CD4-positive, alpha-beta T cell (primary cell): Measurements from ENCODE around the gene TALDO1. TPM values are rescaled to one million over a fixed set of nuclear protein-coding genes. Genes with fewer than 3 reads are reported as not detected.

ENCODE experiments used
- ATAC-seq: fragments of 200-7000 bp; cut with Tn5 transposase; one replicate; pipeline ENCODE4 v1.10.0; 2022; ENCODE audit warnings: mild to moderate bottlenecking; ENCODE audit not compliant: poor library complexity
- CTCF ChIA-PET: fragments of 350-600 bp; sonication (Branson Sonifier 250); formaldehyde crosslinking; loops from one replicate; lab custom pipeline; 2021; ENCODE audit warnings: antibody characterized with exemption, inconsistent platforms; lab: Charles Lee
- POLR2A ChIA-PET: fragments of 350-600 bp; sonication (Branson Sonifier 250); formaldehyde crosslinking; loops from one replicate; lab custom pipeline; 2021; ENCODE audit warnings: antibody characterized with exemption, inconsistent platforms; lab: Charles Lee
- DNase-seq, 14 experiments: peaks; one replicate each; pipeline ENCODE4 v3.0.0-alpha.2; 2013 to 2020; ENCODE audit warnings: mixed read lengths in 2 of 14
- H3K27ac ChIP-seq, 2 donors: one replicate each; pipeline versions ENCODE4 v1.5.1 to v1.7.0; 2013; ENCODE audit warnings: low read length in 2 of 2, low read depth in 1 of 2, mild to moderate bottlenecking in 1 of 2
- H3K27me3 ChIP-seq, 2 experiments: 1 replicate in 1 of 2; 2 replicates in 1 of 2; pipeline versions ENCODE4 v1.6.1 to v1.7.0; 2013; ENCODE audit warnings: low read length in 2 of 2, control low read depth in 1 of 2, mild to moderate bottlenecking in 1 of 2, moderate library complexity in 1 of 2; ENCODE audit not compliant: insufficient read depth in 2 of 2, control insufficient read depth in 1 of 2
- H3K36me3 ChIP-seq: one replicate; pipeline ENCODE4 v1.6.1; 2013; ENCODE audit warnings: low read length, control low read depth; ENCODE audit not compliant: insufficient read depth
- H3K4me1 ChIP-seq: one replicate; pipeline ENCODE4 v1.6.1; 2013; ENCODE audit warnings: low read length, control low read depth; ENCODE audit not compliant: insufficient read depth
- H3K4me3 ChIP-seq: one replicate; pipeline ENCODE4 v1.5.1; 2013; ENCODE audit warnings: mild to moderate bottlenecking, low read length, moderate library complexity
- H3K9me3 ChIP-seq, 2 experiments: 1 replicate in 1 of 2; 2 replicates in 1 of 2; pipeline versions ENCODE4 v1.6.1 to v1.7.0; 2013; ENCODE audit warnings: low read length in 2 of 2, mild to moderate bottlenecking in 2 of 2, control low read depth in 1 of 2, moderate library complexity in 1 of 2; ENCODE audit not compliant: control insufficient read depth in 1 of 2, insufficient read depth in 1 of 2
- H3K27ac Mint-ChIP-seq: one replicate; pipeline ENCODE4 v1.8.0; 2020; ENCODE audit warnings: mixed read lengths
- H3K27me3 Mint-ChIP-seq: one replicate; pipeline ENCODE4 v1.8.0; 2021; ENCODE audit warnings: mixed read lengths
- H3K36me3 Mint-ChIP-seq: one replicate; pipeline ENCODE4 v1.8.0; 2021; ENCODE audit warnings: low read depth, mixed read lengths
- H3K4me1 Mint-ChIP-seq: one replicate; pipeline ENCODE4 v1.8.0; 2021; ENCODE audit warnings: low read depth, mixed read lengths
- H3K4me3 Mint-ChIP-seq: one replicate; pipeline ENCODE4 v1.8.0; 2020; ENCODE audit warnings: mild to moderate bottlenecking, mixed read lengths
- H3K9me3 Mint-ChIP-seq: one replicate; pipeline ENCODE4 v1.8.0; 2020; ENCODE audit warnings: mixed read lengths
- CTCF ChIP-seq: fragments of 200-600 bp; IDR thresholded peaks from one replicate; pipeline ENCODE4 v1.8.0; 2022; ENCODE audit warnings: antibody characterized with exemption, mild to moderate bottlenecking
- intact Hi-C, 2 experiments: fragments of 100-400 bp; cut with DNase I in 1 of 2; cut with micrococcal nuclease in 1 of 2; formaldehyde crosslinking; loops; one replicate each; pipeline versions ENCODE4 v1.15.1 to v1.9.0; 2023 to 2025; cut with DNase I, micrococcal nuclease
- total RNA-seq, 174 experiments: library from RNA in 2 of 174; stranded (reverse) in 2 of 174; gene quantifications; one replicate each; pipeline ENCODE4 v1.2.3 and lab custom pipeline; 2021 to 2026

Gene TALDO1
- total RNA-seq, 2 experiments from 2014 or later: 26.2 to 27.7 TPM

- peak; percentile 50 for ATAC-seq
- H3K27me3 ChIP-seq: peaks cover under 1 to 7% of the 10 kb centered on the region in 2 experiments
- peak overlapping the region; percentile 74 for H3K4me3 Mint-ChIP-seq
- TF ChIP-seq CTCF: no peak
- no peaks in the 10 kb centered on the region for H3K36me3 Mint-ChIP-seq
- no peaks in the 10 kb centered on the region for H3K36me3 ChIP-seq
- H3K4me1 Mint-ChIP-seq: peaks cover 7% of the 10 kb centered on the region
- ChIA-PET POLR2A (interaction anchor here (0.8 to 3.6 kb wide), 14 partner anchors 17 to 520 kb away, joined by 3 to 41 read pairs (median 5); partner anchors contain the start of genes BET1L, DEAF1, LMNTD2 and PHRF1), CTCF (interaction anchor here (0.8 to 2.3 kb wide), 5 partner anchors 21 to 172 kb away, joined by 3 to 9 read pairs (median 4); partner anchors contain the start of gene TALDO1)
- H3K4me1 ChIP-seq: peaks cover 49% of the 10 kb centered on the region
- H3K27ac Mint-ChIP-seq: no peak overlapping the region
- intact Hi-C loops: loop anchor here (1.0 to 5.0 kb wide), 2 partner anchors 30 to 34 kb away; no protein-coding TSS in a partner anchor
- peak overlapping the region; percentile 41 for H3K4me3 ChIP-seq
- DNase-seq: peak in 10 of 14 experiments; percentile 35 to 75 (median 54)
- H3K27me3 Mint-ChIP-seq: peaks cover 15% of the 10 kb centered on the region
- peaks cover 0 to 3% of the 10 kb centered on the region in 2 experiments for H3K9me3 ChIP-seq
- no peaks in the 10 kb centered on the region for H3K9me3 Mint-ChIP-seq
- H3K27ac ChIP-seq: no peak overlapping the region
Observed at GRCh38 chr11:726278-727220, 20.7 kb upstream of the TALDO1 start.

GRCh38 chr11:727281-727701, 20.0 kb upstream of the TALDO1 start:
- no peaks in the 10 kb centered on the region for H3K36me3 ChIP-seq
- ChIA-PET CTCF (interaction anchor here (1.6 to 1.7 kb wide), 2 partner anchors 20 to 170 kb away, joined by 4 read pairs; partner anchors contain the start of gene TALDO1), POLR2A (interaction anchor here (1.8 to 3.6 kb wide), 4 partner anchors 20 to 172 kb away, joined by 5 to 41 read pairs (median 18); partner anchors contain the start of genes DEAF1, LMNTD2, RASSF7 and TALDO1)
- Mint-ChIP-seq H3K27me3 (peaks cover 11% of the 10 kb centered on the region), H3K27ac (no peak overlapping the region), H3K4me1 (peaks cover 7% of the 10 kb centered on the region), H3K9me3 (no peaks in the 10 kb centered on the region), H3K4me3 (no peak overlapping the region), H3K36me3 (no peaks in the 10 kb centered on the region)
- no peak overlapping the region for H3K27ac ChIP-seq
- ATAC-seq: no peak
- no peak overlapping the region for H3K4me3 ChIP-seq
- peak in 1 of 14 experiments; percentile 31 for DNase-seq
- peaks cover 42% of the 10 kb centered on the region for H3K4me1 ChIP-seq
- intact Hi-C loops: loop anchor here (1.0 to 5.0 kb wide), 2 partner anchors 31 to 35 kb away; no protein-coding TSS in a partner anchor
- no peaks in the 10 kb centered on the region for H3K27me3 ChIP-seq
- H3K9me3 ChIP-seq: no peaks in the 10 kb centered on the region
- TF ChIP-seq CTCF: no peak
